Uterus (tissue), 2 donors: ENCODE data around the gene CTTN.

Experiments used
- CTCF ChIP-seq, 4 experiments: fragments of 200-600 bp in 2 of 4; fragments of 450-650 bp in 2 of 4; sonication (generic) in 2 of 4; IDR thresholded peaks; one replicate each; pipeline ENCODE4 v1.5.1; 2016 to 2019; ENCODE audit warnings: antibody characterized with exemption in 4 of 4, mild to moderate bottlenecking in 2 of 4, moderate library complexity in 1 of 4
- POLR2A ChIP-seq, 2 donors: fragments of 450-650 bp; IDR thresholded peaks; one replicate each; pipeline ENCODE4 v1.6.1; 2016; ENCODE audit warnings: antibody characterized with exemption in 2 of 2, mild to moderate bottlenecking in 1 of 2, moderate library complexity in 1 of 2

- no peak for TF ChIP-seq CTCF (IDR thresholded peaks at IDR 0.05)
- TF ChIP-seq POLR2A (IDR thresholded peaks at IDR 0.05): no peak
These were observed 87.1 kb downstream of the CTTN start for GRCh38 chr11:70485326-70486025.
